Measurements from ENCODE around the gene APOO.

APOO gene
- total RNA-seq, result 10.8 to 84.5 (median 20.4) reads per million in 18 experiments

DNA sequence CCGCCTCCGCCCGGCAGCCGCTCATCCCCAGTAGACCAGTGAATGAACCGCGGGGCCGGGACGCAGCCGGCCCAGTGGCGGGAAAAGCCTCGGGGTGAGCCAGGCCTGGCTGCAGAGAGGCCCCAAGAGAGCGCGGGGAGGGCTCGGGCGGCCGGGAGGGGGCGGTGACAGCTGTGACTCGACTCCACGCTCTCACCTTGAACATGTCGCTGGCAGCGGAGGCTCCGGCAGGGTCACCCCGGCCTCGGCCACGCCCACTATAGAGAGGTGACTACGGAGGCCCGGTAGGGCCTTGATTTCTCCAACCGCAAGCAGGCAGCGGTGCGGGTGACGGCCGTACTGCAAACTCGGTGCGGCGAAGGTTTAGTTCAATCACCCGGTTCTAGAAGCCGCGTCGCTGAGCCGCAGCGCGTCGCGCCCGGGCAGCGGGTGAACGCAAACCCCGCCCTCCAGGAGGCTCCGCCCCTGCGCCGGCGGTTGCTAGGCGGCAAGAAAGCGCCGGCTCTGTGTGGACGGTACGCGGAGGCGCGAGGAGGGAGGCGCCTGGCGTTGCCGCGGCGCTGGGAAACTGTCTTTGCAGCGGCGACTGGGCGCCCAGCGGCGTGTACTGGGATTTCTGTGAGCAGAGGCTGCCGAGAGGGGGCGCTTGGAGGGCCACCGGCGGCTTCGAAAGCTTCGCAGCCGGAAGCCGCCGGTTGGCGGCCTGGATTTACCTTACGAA is at the start of gene APOO, which contains the start of gene CXorf58:
Gene APOO, minus strand, starts transcription at position 441 of the 721 bp plus-strand sequence. Its CDS starts 236 bp downstream, at position 205.
Gene CXorf58, plus strand, starts transcription at position 509 of the 721 bp plus-strand sequence. CDS start 2,297 bp downstream, outside the sequence.
- peak; percentile 93 to 94 for DNase-seq

DNA sequence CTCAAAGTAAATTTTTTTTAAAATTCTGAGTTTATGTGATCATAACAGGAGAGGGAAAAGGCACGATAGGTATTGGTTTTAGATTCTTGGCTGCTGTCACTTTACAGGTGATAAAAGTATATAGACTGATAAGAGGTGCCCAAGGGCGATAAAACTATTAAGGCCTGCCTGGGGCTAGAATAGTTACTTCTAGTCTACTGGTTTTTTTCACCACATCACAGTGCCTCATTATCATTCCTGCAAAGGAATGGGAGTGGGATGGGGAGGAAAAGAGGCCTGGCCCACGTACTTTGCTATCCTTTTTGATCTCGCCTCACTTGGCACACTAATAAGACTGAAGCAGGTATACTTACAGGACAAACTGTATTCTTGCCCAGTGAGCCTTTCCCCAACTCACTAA is 46.7 kb upstream of the APOO start:
- no peak for DNase-seq

DNA sequence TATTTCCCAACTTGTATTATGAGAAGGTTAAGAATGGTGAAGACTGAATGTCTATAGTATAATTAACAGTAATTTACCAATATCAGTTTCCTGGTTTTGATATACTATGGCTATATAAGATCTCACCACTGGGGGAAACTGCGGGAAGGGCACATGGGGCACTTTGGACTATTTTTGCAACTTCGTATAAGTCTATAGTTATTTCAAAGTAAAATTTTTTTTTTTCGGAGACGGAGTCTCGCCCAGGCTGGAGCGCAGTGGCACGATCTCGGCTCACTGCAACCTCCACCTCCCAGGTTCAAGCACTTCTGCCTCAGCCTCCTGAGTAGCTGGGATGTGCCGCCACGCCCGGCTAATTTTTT is 46.2 kb upstream of the APOO start:
- DNase-seq, result peak; percentile 1 to 5

DNA sequence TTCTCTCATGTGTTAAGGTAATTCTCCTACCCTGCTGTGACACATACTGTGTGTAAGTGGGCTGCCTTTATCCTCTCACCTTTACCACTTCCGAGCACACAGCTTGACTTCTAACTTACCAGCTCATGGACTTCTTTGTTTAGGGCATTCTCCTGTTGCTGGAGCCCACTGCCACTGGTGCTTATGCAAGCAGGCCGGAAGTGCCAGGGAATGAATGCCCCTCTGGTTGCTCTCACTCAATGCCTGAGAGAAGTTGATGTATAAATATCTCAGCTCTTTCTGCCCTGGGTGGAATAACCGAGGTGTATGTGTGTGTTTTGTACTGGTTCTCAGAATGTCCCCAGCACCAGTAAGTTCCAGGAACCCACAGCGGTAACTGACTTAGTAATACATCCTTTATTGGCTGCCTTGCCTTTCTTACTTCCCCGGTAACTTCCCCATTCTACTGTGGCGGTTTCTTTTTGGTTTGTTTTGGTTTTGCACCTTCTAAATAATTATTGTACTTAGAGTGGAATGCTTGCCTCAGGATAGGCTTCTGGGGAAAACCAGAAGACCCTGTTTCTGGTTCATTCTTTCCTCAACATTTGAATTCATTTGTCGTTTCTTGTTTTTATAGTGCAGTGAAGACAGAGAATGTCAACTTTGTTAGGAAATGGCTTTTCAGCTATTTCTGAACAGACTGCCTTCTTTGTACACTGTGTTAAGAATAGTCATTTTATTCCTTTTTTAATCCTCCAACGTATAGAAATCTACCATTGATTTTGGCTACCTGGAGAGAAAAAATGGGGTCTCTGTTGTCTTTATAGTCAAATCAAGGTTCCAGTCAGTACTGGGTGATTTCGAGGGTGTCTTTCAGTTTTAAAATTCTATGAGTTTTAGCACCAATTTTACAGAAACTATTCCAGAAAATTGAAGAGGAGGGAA is 45.5 kb upstream of the APOO start:
- peak; percentile 45 to 50 for DNase-seq

DNA sequence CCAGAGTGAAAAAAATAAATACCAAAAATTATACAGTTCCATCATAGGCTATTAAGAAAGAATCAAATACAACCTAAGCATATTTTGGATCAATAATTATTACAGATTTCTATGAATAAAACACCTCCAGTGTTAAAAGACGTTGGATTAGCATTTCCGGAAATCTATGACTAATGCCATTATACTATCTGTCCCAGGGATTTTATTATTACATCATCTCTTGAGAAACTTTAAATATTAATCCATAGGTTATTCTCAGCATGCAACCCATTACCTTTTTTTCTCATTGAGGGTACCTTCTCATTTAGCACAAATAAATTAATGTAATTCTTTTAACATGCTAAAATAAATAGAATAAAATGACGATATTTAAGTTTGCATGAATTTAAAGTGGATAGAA is 44.7 kb upstream of the APOO start:
- DNase-seq, result no peak

DNA sequence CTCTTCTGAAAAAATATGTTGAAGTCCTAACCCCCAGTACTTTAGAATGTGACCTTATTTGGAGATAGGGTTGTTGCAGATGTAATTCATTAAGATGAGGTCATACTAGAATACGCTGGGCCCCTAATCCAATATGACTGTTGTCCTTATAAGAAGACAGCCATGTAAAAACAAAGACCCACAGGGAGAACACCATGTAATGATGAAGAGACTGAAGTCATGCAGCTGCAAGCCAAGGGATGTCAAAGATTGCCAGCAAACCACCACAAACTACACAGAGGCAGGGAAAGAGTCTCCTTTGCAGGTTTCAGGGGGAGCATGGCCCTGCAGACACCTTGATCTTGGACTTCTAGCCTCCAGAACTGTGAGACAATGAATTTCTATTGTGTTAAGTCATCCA is 37.5 kb upstream of the APOO start:
- no peak for DNase-seq

DNA sequence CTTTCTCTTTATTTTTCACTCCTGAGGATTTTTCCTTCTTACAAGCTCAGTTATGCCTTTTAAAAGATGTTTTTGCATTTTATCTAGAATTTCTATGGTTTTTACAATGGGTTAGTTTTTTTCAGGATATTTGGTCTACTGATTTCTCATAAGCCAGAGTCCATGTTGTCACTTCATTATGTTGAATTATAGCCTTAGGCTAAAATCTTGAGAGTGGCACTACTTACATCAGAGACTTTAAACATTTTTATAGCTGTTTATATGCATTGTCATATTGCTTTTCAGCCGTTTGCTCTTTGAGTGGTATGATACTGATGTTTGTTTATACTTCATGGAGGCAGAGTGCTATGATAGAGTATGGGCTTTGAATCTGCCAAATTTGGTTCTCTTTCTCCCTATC is 36.5 kb upstream of the APOO start:
- DNase-seq, result no peak

DNA sequence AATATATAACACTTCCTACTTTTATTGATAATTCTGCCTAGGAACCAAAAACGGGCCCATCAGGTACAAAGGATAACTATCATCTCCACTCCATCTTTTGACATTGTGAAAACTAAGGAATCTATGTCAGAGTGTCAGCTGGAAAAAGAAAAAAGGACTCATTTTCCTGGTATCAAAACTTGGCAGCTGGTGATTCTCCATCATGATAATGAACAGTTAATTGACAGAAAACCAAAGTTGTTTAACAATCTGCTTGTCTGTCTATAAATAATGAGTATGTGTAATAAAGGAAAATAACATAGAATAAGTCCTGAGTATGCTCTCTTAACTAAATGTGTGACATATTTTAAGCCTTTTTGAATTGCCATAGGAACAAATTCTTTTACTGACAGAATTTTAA is 31.5 kb upstream of the APOO start:
- no peak for DNase-seq

DNA sequence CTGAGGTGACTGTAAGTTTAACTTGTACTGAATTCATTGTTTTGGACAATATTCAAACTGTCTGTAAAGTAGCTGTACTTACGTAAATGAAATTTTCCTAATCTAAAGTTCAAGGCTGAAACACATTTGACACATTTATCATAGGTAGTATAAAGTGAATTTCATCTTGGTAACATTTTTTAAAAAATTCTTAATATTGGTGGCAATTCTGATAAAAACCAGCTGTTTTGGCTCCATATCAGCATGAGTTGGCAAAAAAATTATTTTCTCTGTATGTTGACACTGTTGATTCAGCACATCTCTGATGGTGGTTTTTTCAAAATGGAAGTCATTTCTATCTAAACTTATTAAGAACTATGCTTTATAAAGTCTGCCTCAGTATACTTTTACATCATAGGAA is 31.0 kb upstream of the APOO start:
- DNase-seq, result no peak

DNA sequence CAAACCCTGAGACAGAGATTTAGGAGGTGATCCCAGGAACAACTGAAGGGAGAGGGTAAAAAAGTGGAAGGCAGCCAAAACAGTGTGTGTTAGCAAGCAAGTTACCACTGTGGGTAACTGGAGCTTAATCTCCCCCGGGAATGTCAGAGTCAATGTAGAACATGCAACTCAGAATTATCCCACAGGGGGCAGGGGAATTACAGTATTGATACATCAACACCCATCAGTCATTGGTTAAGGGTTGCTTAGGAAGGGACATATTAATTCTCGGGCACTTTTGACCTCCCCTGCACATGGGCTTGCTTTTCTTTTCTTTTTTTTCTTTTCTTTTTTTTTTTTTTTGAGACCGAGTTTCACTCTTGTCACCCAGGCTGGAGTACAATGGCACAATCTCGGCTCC is 29.4 kb upstream of the APOO start:
- DNase-seq, result no peak

DNA sequence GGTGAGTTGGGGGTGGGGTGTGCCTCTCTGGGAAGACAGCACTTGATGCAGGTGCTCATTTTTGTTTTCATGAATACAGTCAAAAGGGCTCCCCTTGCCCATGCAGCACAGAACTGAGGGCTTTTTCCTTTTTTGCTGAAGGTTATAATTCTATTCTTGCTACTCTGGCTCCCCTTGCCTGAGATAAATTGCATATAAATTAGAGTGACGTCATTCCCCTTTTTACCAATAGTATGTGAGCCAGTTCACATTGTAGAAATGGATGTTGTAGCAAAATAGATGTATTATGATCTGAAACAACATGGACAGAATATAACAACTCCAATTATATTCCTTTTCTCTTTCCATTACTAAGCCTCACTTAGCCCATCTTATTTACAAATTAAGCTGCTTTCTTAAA is 28.4 kb upstream of the APOO start:
- DNase-seq, result no peak

DNA sequence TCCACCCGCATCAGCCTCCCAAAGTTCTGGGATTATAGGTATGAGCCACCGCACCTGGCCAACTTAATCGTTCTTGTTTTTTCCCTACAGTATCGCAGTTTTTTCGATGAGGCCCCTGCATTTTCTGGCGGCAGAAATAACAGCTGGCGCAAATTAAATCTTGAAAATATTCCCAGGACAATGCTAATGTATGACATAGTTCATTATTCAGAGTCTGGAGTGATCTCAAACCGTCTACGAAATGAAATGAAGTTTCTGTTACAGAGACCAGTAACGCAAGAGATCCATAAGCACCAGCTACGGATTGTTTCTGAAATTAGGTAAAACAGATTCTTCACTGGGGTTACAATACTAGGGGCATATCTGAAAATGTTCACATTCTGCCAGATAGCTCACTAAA is 27.4 kb upstream of the APOO start:
- DNase-seq, result no peak

DNA sequence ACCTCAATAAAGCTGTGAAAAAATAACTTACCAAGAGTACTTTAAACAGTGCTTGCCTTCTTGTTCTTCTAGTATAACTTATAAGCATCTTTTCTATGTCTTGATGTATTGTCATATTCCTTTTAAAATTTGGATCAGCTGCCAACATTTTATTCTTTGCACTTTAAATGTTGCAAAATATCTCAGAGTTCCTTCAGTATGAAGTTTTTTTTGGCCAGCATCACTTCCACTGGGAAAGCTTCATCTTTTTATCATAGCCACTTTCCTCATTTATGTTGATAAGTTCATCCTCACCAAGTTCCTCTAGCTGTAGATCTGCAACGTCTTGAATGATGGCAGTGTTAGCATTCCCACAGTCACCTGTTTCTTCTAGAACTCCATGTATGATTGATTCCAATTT is 24.3 kb upstream of the APOO start:
- no peak for DNase-seq

DNA sequence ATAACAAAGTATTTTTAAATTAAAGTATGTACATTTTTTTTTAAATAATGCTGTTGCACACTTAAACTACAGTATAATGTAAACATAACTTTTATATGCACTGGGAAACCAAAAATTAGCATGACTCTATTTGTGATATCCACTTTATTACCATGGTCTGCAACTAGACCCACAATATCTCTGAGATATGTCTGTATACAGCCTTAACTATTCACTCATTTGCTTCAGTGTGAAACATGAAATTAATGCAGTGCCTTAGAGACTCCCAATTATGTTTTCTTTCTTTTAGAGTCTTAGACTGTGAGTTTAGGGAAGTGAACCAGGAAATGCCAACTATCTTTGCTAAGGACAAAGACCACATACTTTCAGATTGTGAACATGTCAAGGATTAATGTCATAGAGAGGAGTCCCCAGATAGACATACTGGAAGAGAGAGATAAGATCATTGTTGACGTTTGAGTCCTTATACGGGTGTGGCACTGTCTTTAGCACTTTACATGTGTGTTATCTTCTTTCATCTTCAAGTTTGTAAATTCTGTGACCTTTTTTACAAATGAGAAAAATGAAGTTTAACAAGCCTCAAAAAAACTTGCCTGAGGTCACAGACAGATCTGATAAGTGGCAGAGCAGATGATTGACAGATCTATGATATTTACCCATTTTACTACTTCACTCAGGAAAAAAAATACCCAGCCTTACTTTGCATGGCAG is 23.3 kb upstream of the APOO start:
- DNase-seq, result no peak

DNA sequence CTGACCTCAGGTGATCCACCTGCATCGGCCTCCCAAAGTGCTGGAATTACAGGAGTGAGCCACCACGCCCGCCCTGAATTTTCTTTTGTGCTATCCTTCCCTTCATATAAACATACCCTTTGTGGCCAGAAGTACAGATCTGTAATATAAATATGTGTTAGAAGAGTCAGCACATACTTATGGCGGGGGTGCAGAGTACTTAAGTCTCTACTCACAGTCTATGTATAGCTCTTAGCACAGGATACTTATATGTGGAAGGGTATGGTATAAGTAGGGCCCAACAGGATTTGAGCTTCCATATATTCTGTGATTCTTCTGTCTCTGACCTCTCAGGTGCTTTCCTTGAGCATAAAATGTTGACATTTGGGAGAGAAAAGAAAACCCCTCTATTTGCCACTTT is 18.3 kb upstream of the APOO start:
- DNase-seq, result no peak

DNA sequence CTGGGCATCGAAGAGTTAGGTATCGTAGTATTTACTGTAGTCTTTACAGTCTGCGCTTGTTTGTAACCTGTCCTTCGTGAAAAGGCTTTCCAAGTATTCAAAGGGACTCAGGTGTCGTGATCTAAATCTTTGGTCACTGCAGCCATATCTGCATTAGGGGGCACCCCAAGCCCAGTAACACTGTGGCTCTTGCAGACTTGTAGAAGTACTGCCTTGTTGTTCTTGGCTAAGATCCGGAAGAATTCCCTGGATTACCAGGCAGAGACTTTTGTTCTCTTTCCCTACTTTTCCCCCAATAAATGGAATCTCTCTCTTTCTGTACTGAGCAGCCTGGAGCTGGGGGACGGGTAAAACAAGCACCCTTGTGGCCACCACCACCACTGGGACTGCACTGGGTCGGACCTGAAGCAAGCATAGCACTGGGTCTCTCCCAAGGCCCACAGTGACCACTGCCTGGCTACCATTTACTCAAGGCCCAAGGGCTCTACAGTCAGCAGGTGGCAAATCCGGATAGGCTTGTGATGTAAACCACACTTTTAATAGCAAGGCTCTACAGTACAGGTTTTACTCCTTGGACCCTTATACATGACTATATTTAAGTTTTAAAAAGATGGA is 12.1 kb upstream of the APOO start:
- DNase-seq, result no peak

DNA sequence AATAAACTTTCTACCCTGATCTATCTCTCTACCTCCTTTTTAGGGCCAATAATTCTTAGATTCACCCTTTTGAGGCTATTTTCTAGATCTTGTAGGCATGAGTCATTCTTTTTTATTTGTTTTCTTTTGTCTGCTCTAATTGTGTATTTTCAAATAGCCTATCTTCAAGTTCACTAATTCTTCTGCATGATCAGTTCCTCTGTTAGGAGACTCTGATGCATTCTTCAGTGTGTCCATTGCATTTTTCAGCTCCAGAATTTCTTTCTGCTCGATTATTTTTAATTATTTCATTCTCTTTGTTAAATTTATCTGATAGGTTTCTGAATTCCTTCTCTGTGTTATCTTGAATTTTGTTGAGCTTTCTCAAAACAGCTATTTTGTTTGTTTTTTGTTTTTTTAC is 11.4 kb upstream of the APOO start:
- DNase-seq, result no peak

DNA sequence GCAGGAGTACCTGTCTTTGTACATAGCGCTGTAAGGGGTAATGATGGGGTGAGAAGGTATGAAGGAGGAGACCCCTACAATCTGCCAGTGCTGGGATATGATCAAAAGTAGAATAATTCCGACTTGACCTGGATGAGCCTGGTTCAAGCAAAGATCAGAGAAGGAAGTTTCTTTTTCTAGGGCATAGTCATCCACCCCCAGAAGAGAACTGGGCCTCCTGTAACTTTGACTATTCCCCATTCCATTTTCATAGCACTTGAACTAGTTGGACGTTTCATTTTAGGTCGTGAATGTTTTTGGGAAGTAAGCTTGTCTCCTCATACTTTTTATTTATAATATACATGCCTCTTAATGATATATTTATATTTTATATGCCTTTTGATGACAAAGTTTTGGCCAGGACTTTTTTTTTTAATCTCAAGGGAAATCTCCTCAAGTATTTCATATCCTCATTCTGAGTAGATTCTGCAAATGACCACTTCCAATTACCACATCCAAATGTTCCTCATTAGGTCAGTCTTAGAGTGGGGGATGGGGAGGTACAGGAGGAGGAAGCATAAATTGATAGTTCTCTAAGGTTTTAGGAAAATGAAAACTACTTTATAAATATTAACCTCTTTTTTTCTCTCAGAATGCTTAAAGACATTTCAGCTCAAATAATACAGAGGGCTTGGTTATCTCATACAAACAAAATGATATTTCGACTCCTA is 3.5 kb upstream of the APOO start:
- DNase-seq, result peak; percentile 61 to 78

DNA sequence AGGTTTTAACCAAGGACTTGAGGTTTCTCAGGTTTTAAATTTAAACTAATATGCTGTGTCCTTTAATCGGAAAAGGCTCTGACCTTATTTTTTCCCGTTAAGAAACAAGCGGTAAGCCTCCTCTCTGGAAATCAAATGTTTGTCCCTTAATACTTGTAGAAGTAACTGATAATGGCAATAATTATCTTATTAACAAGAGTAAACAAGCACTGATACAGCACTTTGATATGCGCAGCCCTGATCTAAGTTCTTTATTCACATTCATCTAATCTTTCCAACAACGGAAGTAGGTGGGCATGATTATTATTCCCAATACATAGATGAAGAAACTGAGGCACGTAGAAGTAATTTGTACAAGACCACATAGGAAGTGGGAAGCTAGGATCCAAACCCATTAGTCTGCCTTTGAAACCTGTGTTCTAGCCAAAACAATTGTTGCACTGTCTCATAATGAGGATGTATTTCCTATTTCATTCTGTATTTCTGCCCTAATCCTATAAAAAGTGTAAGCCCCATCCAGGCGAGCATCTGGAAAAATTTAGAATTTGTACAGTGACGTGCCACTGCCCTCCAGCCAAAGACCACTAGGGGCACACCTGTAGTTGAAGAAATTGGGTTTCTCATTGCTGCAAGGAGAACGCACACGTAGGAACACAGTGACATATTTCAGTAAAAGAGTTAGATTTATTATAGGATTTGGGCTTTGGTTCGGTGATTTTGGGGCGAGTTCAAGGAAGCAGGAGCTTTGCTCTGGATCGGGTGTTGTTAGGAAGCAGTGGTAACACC is 674 bp upstream of the APOO start:
- DNase-seq, result no peak

DNA sequence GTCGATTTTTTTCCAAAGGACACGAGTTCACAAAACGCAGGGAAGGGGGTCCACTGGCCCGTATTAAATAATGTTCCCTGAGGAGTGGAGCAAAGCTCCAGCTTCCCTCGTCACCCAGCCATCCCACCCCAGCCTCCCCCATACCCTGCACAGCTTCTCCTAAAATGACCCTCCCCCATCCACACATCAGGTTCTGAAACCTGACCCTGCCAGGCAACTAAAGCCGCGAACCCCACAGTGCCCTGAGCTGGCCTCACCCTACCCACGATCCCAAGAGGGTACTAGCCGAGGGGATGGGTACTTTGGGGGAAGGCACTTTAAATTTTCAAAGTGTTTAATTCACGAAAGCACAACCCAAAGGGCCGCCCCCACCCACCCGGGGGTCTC is 634 bp downstream of the APOO start:
- DNase-seq, result no peak

DNA sequence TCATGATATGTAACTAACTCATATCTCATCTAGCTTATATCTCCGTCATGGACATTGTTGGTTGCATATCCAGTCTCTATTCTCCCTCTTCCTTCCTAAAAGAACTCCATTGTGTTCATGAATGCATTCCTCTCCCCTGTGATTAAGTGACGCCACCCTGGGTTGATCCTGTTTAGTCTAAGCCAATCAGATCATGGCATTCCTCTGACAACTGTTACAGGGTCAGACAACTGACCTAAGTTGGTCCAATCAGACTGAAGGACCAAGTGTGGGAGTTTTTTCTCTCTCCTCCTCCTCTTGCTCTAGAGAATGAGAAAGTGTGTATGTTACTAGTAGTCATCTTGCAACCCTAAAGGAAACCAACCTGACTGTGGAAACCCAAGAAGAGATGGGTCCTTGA is 3.6 kb downstream of the APOO start:
- DNase-seq, result no peak

Measured in inflammatory macrophage (primary cell).